Thymus (tissue), 11 donors: ENCODE results near the gene PTGIR. TPM values are rescaled to one million over a fixed set of nuclear protein-coding genes. Genes with fewer than 3 reads are reported as not detected.

Source experiments
- DNase-seq, 9 donors: peaks; one replicate each; pipeline ENCODE4 v3.0.0-alpha.2; 2013; ENCODE audit warnings: low spot score in 9 of 9, low read depth in 6 of 9, missing footprints in 1 of 9
- H3K27ac ChIP-seq, 2 donors: one replicate each; pipeline ENCODE4 v1.5.1; 2013; ENCODE audit warnings: control low read depth in 1 of 2, low read depth in 1 of 2, low read length in 1 of 2, mild to moderate bottlenecking in 1 of 2, moderate library complexity in 1 of 2
- H3K27me3 ChIP-seq, 2 donors: one replicate each; pipeline ENCODE4 v1.5.1; 2013; ENCODE audit warnings: low read length in 1 of 2; ENCODE audit not compliant: control insufficient read depth in 2 of 2, insufficient read depth in 1 of 2
- H3K36me3 ChIP-seq, 2 donors: one replicate each; pipeline ENCODE4 v1.5.1; 2013; ENCODE audit warnings: low read length in 1 of 2, mild to moderate bottlenecking in 1 of 2, moderate library complexity in 1 of 2; ENCODE audit not compliant: control insufficient read depth in 2 of 2, insufficient read depth in 2 of 2
- H3K4me1 ChIP-seq, 2 donors: one replicate each; pipeline ENCODE4 v1.5.1; 2013; ENCODE audit warnings: low read length in 2 of 2; ENCODE audit not compliant: control insufficient read depth in 2 of 2, insufficient read depth in 2 of 2
- H3K4me3 ChIP-seq, 2 donors: one replicate each; pipeline ENCODE4 v1.5.1; 2013; ENCODE audit warnings: low read length in 2 of 2, control low read depth in 1 of 2, mild to moderate bottlenecking in 1 of 2
- H3K9me3 ChIP-seq, 2 donors: one replicate each; pipeline ENCODE4 v1.5.1; 2013; ENCODE audit warnings: low read length in 1 of 2, mild to moderate bottlenecking in 1 of 2; ENCODE audit not compliant: control insufficient read depth in 2 of 2, insufficient read depth in 1 of 2
- WGBS: extraction: QIAGEN DNeasy Blood & Tissue Kit; methylation state at CpG from one replicate; pipeline ENCODE4 v1.1.7; 2013; 5-methylcytosine and 5-hydroxymethylcytosine counted together
- polyA plus RNA-seq: library from polyadenylated mRNA; stranded (reverse); fragments of 200-250 nt; gene quantifications from one replicate; pipeline ENCODE4 v1.2.3, GENCODE V29; 2013
- total RNA-seq: library from RNA; stranded (reverse); fragments of 120-200 nt; gene quantifications from one replicate; pipeline ENCODE4 v1.2.4, GENCODE V29; 2013
- donor health status: healthy.

PTGIR gene
- total and polyA plus RNA-seq, 2 donors: 3.4 to 7.8 TPM

- DNase-seq: no peak
- peaks cover 14 to 30% of the 10 kb centered on the region in 2 donors for H3K4me1 ChIP-seq
- WGBS: 74% methylated on average over 9 of the region's 9 CpGs
- no peaks in the 10 kb centered on the region for H3K27me3 ChIP-seq
- H3K4me3 ChIP-seq: peak overlapping the region; percentile 38 to 97
- H3K27ac ChIP-seq: peak overlapping the region; percentile 91 to 99
- peaks cover 1 to 16% of the 10 kb centered on the region in 2 donors for H3K36me3 ChIP-seq
- peaks cover 0 to 17% of the 10 kb centered on the region in 2 donors for H3K9me3 ChIP-seq
Measured at GRCh38 chr19:46599716-46600373, 25.0 kb downstream of the PTGIR start.

DNA sequence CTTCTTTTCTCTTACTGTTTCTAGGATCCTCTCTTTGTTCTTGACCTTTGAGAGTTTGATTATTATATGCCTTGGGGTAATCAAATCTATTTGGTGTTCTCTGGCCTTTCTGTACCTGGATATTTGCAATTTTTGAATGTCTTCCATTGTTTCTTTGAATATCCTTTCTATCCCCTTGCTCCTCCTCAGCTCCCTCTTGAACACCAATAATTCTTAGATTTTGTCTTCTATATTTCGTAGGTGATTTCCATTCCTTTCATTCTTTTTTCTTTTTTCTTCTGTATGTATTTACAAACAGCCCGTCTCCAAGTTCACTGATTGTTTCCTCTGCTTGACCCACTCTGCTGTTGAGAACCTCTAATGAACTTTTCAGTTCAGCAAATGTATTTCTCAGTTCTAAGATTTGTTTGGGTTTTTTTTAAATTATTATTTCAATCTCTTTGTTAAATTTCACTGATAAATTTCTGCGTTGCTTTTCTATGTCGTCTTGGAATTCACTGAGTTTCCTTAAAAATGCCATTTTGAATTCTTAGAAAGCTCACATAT lies 26.4 kb downstream of the PTGIR start:
- Histone ChIP-seq H3K9me3 (peaks cover 0 to 17% of the 10 kb centered on the region in 2 donors), H3K27me3 (no peaks in the 10 kb centered on the region)

DNA sequence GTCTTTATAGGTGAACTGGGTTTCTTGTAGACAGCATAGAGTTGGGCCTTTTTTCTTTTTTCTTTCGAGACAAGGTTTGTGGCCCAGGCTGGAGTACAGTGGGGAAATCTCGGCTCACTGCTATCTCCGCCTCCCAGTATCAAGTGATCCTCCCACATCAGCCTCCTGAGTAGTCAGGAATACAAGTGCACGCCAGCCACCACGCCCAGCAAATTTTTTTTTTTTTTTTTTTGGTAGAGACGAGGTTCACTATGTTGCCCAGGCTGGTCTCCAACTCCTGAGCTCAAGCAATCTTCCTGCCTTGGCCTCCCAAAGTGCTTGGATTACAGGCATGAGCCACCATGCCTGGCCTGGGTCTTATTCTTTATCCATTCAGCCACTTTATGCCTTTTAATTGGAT lies 28.9 kb downstream of the PTGIR start:
- Histone ChIP-seq H3K9me3 (peaks cover 0 to 17% of the 10 kb centered on the region in 2 donors), H3K4me1 (peaks cover 0 to 7% of the 10 kb centered on the region in 2 donors), H3K36me3 (no peaks in the 10 kb centered on the region), H3K27ac (no peak overlapping the region), H3K4me3 (no peak overlapping the region), H3K27me3 (no peaks in the 10 kb centered on the region)
- no peak for DNase-seq
- WGBS: over 99% methylated on average over 6 of the region's 6 CpGs

More for the DNA sequence above, 26.4 kb downstream of the PTGIR start:
- Histone ChIP-seq H3K4me1 (peaks cover 14 to 23% of the 10 kb centered on the region in 2 donors), H3K4me3 (no peak overlapping the region), H3K27ac (no peak overlapping the region), H3K36me3 (peaks cover 0 to 5% of the 10 kb centered on the region in 2 donors)
- 97% methylated on average over 4 of the region's 4 CpGs for WGBS
- no peak for DNase-seq

GRCh38 chr19:46591870-46592269 lies 33.0 kb downstream of the PTGIR start:
- H3K4me3 ChIP-seq: no peak overlapping the region
- no peaks in the 10 kb centered on the region for H3K27me3 ChIP-seq
- no peaks in the 10 kb centered on the region for H3K9me3 ChIP-seq
- no peaks in the 10 kb centered on the region for H3K4me1 ChIP-seq
- DNase-seq: no peak
- no peak overlapping the region for H3K27ac ChIP-seq
- WGBS: 73% methylated on average over 3 of the region's 3 CpGs
- no peaks in the 10 kb centered on the region for H3K36me3 ChIP-seq

GRCh38 chr19:46591254-46591653 lies 33.6 kb downstream of the PTGIR start:
- no peak for DNase-seq
- H3K9me3 ChIP-seq: no peaks in the 10 kb centered on the region
- no peaks in the 10 kb centered on the region for H3K4me1 ChIP-seq
- no peak overlapping the region for H3K4me3 ChIP-seq
- 98% methylated on average over 4 of the region's 4 CpGs for WGBS
- no peaks in the 10 kb centered on the region for H3K36me3 ChIP-seq
- no peaks in the 10 kb centered on the region for H3K27me3 ChIP-seq
- no peak overlapping the region for H3K27ac ChIP-seq

GRCh38 chr19:46587861-46588260 lies 37.0 kb downstream of the PTGIR start:
- WGBS: 96% methylated on average over 3 of the region's 3 CpGs
- DNase-seq: no peak
- no peak overlapping the region for H3K4me3 ChIP-seq
- H3K9me3 ChIP-seq: no peaks in the 10 kb centered on the region
- H3K36me3 ChIP-seq: no peaks in the 10 kb centered on the region
- H3K4me1 ChIP-seq: no peaks in the 10 kb centered on the region
- H3K27me3 ChIP-seq: peaks cover 0 to 2% of the 10 kb centered on the region in 2 donors
- H3K27ac ChIP-seq: no peak overlapping the region

DNA sequence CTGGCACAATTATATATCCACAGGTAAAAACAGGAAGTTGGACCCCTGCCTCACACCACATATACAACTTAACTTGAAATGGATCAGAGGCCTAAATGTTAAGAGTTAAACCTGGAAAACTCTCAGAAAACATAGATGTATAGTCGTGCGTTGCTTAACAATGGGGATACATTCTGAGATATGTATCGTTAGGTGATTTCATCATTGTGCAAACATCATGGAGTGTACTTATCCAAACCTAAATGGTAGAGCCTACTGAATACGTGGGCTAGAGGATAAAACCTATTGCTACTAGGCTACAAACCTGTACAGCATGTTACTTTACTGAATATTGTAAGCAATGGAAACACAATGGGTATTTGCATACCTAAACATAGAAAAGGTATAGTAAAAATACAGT lies 38.6 kb downstream of the PTGIR start:
- Histone ChIP-seq H3K4me1 (no peaks in the 10 kb centered on the region), H3K9me3 (no peaks in the 10 kb centered on the region), H3K4me3 (no peak overlapping the region), H3K36me3 (no peaks in the 10 kb centered on the region), H3K27ac (no peak overlapping the region), H3K27me3 (peaks cover 0 to 2% of the 10 kb centered on the region in 2 donors)
- 97% methylated on average over 4 of the region's 4 CpGs for WGBS
- DNase-seq: no peak

DNA sequence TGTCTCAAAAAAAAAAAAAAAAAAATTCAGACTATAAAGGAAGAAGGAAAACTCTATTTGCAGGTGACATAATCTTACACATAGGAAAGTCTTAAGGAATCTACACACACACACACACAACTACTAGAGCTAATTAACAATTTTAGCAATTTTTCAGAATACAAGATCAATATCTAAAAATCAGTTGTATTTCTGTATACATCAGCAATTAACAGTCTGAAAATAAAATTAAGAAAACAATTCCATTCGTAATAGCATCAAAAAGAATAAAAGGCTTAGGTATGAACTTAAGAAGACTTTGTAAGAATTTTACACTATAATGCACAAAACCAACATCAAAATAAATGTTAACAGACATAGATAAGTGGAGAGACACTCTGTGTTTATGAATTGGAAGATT lies 39.4 kb downstream of the PTGIR start:
- WGBS: 96% methylated on average over 1 of the region's 1 CpG
- H3K36me3 ChIP-seq: no peaks in the 10 kb centered on the region

GRCh38 chr19:46580247-46580646 lies 44.6 kb downstream of the PTGIR start:
- DNase-seq: no peak
- no peak overlapping the region for H3K4me3 ChIP-seq
- H3K27ac ChIP-seq: no peak overlapping the region
- 93% methylated on average over 2 of the region's 2 CpGs for WGBS
- H3K36me3 ChIP-seq: no peaks in the 10 kb centered on the region
- H3K4me1 ChIP-seq: no peaks in the 10 kb centered on the region
- H3K27me3 ChIP-seq: peaks cover 0 to 2% of the 10 kb centered on the region in 2 donors
- H3K9me3 ChIP-seq: peaks cover 0 to 2% of the 10 kb centered on the region in 2 donors

More for the DNA sequence above, 39.4 kb downstream of the PTGIR start:
- no peak overlapping the region for H3K4me3 ChIP-seq
- peaks cover 0 to 2% of the 10 kb centered on the region in 2 donors for H3K27me3 ChIP-seq
- no peaks in the 10 kb centered on the region for H3K9me3 ChIP-seq
- H3K4me1 ChIP-seq: no peaks in the 10 kb centered on the region
- H3K27ac ChIP-seq: no peak overlapping the region
- DNase-seq: no peak
